Measurements from ENCODE around the gene NOSTRIN.

GRCh38 chr2:168889635-168890005 lies 87.2 kb downstream of the NOSTRIN start:
- TF ChIP-seq CTCF (IDR thresholded peaks at IDR 0.05 in 8 of 11, conservative IDR thresholded peaks at IDR 0.05 in 3 of 11) (no peak), POLR2A (IDR thresholded peaks at IDR 0.05) (no peak)
